IPS-11a (cell line): ENCODE measurements around the gene PPP1R36.
A peak's percentile ranks its signal among the peaks of the same experiment; 100 is the strongest.

Source experiments
- H3K4me3 ChIP-seq: one replicate; pipeline ENCODE4 v1.5.1; 2013; ENCODE audit warnings: low read depth, low read length, control low read depth

The PPP1R36 gene, protein sequence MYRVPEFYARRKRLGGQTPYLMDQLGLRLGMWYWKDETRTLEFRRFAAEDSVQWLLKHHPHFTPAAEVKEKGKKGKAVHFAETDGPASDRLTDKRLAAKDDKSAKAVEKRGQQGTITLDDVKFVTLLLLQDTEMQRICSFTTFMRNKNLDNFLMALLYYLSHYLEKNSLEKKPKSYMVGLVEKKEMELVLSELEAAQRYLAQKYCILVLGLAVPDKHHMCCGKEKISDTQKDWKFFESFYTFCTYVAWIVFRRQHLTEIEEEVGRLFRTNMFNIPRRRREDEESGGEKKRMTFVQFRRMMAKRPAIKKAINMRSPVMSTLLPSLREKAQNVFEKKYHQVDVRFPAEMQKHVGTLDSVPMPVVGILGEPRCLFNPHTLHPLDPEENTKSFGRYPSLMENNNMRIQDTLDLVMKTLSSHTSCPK

DNA sequence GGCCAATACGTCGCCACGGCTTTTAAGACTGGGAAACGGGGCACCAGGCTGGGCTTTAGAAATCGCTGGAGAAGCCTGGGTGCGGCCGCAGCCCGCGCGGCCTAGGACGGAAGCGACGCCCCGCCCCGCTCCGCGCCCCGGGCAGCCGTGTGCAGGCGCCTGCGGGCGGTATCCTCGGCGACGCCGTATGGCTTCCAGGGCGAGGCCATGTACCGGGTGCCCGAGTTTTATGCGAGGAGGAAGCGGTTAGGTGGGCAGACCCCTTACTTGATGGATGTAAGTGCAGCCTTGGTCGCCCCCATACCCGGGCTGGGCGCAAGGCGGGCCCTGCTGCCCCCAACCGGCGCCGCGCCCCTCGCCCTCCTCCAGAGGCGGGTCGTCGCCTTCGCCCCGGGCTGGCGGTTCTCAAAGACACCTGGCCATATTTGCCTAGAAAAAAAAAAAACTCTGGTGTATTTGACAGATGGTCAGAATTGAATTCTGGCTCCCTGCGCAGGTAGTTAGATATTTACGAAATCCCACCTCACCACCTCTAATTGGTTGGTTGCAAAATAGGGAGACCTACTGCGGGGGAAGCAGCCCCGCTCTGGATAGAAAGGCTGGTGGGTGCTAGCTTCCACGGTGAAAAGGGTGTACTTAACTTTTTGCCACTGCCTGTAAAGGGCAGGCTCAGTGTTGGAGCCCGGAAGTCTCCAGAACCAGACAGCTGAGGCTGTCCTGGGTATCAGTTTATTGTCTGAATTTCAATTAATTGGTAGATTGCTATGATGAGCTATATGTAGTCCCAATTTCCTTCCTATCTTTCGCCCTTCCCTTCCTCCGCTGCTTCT is at the start of gene PPP1R36:
PPP1R36 (plus strand) TSS at position 171 of the 830 bp plus-strand sequence; CDS start at position 208, 37 bp downstream.
- H3K4me3 ChIP-seq = peak within 1 kb of the TSS; percentile 28

DNA sequence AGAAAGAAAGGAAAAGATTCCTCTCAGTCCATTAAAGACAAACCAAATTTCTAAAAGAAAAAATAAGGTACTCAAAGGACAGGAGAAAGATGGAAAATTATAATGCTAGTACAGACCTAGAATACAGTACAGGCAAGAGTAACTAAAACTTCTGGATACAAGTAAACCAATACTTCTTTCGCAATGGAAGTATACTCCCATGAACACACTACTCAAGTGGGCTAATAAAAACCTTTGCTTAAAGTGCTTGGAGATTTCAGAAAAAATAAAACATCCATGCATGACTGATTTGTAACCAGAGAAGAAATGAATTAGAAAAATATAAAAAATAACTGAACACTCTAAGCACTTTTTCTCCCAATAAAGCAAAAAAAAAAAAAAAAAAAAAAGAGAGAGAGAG is 49.7 kb upstream of the PPP1R36 start:
- no peak overlapping the region for H3K4me3 ChIP-seq

DNA sequence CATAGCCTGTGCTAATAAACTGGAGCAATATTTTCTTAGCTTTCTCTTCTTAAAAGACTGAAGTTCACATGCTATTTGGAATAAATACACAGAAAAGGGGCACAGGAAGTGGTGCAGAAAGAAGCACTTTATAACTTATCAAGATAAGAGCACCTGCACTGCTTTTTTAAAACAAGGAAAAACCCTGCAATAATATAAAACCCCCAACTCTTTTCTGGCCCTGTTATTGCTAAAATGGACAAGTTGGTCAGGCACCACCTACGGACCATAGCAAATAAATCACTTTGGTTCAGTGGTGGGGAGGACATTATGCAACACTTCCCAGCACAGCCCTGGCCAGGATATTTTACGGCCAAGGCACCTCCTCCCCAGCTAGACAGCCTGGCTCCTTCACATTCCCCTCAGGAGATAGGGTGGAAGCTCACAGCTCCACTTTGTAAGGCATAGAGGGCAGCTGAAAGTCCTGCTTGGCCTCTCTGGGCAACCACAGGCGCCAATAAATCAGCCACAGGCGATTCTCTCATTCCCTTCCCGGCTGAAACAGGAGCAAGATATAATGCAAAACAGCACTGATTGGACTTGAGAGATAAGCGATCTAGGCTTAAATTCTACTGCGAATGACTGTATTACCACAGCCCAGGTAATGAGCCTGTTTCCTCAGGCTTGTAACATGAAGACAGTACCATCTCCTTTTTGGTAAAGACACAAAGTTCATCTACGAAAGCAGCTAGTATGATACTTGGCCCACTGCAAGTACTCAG is 48.2 kb upstream of the PPP1R36 start:
- no peak overlapping the region for H3K4me3 ChIP-seq

DNA sequence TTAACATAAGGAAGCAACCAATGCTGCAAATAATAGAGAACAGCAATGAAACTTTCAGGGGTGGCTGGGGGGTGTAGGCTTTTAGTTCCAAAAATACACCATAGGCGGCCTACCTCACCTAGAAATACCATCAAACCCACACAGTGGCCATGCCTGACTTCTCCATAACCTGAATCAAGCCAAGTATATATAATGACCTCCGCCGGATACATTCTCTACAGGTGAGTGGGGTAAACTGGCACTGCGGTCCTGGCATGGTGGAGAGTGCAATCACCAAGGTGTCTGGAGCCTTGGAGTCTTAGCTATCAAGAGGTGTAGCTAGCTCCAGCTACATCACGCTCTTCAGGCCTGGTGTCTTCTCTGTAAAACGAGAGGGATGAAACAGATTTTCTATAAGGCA is 47.3 kb upstream of the PPP1R36 start:
- H3K4me3 ChIP-seq = peak overlapping the region; percentile 86

DNA sequence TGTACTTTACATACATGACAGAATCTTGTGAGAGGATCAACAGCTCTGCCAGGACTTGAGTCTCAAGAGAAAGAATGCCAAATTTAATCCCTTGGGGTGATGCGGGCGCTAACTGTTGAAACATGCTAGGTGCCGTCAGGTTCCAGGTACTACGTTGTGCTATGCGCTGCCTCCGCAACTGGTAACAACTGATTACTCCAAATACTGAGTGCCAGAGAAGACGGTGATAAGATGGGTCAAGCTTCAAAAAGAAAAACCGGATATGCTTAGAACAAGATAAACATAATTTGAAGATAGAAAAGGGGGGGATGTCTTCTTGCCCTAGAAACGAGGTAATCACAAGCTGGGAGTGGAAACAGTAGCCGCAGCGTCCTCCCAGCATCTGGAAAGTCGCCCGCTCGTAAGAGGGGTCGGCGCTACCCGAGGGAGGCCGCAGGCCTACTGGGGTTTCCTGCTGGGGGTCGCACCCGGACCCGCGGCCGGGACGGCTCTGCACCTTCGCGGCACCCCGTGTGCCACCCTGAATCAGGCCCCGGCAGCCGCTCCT is 46.8 kb upstream of the PPP1R36 start:
- peak overlapping the region; percentile 86 for H3K4me3 ChIP-seq

DNA sequence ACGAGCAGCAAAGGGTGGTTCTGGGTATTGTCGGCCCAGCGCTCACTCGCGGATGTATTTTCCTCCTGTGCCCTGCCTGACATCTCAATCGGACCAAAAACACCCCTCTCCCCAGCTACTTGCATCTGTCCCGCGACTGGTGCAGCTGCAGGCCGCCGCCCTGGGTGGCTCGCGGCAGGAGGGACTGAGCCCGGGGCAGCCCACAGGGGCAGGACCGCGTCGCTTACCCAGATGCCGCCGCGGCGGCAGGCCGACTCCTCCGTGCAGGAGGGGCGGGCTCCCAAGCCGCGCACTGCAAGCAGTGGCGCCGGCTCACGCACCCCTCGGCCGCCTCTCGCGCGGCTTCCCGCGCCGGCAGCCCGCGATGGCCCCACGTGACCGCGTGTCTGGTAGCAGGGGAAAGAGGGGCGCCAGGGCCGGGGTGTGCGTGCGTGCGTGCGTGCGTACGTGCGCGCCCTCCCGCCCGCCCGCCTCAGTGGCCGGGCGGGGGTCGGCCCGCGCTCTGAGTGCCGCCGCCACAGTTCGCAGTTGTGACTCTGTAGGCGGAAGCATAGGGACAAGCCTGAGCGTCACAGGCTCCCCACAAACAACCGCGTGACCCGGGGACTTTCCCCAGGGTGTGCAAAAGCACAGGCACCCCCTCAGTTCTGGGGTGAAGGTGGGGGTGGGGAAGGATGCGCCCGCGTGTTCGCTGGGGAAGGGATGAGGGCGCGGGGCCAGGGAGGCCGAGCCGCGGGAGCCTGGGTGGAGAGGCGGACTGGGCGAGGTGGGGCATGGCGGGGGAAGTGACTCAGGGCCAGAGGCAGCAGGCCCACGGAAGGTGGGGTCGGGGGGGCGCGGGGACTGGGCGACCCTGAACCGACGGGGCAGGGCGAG is 46.1 kb upstream of the PPP1R36 start, which contains the start of gene ZBTB25:
ZBTB25 (minus strand) TSS at position 405 of the 876 bp plus-strand sequence. CDS start 13,305 bp downstream, outside the sequence.
- H3K4me3 ChIP-seq = peak within 1 kb of the TSS; percentile 86

DNA sequence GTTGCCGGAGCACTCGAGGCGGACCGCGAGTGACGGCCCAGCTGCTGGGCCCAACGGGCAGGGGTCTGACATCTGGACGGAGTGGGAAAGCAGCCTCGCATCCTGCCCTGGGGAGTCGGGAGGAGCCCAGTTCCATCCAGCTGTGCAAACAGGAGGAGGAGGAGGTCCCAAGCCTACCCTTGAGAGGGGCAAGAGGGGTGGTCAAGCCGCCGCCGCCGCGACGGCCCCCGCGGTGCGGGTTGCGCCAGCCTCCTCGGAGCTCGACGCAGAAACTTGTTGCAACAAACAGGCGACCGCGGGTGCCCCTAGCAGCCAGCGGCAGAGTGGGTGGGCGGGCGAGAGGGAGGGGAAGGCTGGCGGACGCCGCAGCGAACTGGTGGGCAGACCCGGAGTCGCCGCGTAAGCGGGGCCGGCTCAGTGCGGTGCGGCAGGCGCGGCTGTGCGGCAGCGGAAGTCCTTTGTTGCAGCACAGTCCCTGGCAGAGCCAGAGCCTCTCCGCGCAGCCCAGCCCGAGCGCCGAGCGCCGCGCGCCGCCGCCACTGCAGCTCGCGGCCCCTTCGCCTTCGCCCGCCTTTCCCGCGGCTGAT is 45.4 kb upstream of the PPP1R36 start, which contains the start of gene ZBTB1:
ZBTB1 (plus strand) TSS at position 461 of the 587 bp plus-strand sequence. CDS start 16,735 bp downstream, outside the sequence.
- peak within 1 kb of the TSS; percentile 86 for H3K4me3 ChIP-seq

DNA sequence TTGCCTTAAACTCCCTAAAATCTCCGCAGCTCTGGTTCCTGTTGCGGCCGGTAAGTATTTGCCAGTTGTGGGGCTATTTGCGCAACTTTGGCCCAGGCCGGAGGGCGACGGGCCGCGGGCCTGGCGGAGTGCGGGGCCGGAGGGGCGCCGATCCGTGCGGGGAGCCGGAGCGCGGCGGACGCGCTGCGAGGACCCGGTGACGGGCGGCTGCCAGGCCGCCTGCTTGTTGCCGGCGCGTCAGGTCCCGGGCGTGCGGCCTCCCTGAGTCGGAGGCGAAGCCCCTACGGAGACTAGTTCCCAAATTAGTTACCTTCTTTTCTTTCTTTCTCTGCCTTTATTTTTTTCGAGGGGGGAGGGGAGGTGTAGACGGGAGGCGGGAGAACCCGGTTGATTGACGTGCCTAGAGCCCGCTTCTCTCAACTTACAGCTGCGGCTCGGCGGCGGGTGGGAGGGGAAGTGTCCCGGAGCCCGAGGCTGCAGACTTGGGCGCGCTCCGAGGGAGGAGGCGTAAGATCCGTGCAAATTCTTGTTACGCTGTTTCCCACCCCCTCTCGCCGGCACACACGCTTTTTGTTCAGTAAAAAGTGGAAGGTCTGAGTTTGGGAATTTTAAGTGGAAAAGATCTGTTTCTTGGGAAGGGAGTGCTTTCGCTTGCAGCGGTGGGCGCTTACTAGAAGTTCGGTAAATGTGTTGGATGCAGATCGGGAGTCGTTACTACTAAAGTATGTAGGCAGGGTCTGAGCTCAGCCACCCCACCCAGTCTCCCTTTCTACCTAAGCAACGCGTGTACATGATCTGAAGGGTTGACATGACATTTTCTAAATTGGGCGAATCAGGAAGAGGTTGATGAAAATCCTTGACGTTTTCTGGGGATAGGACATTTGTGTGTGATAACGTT is 44.6 kb upstream of the PPP1R36 start:
- peak overlapping the region; percentile 86 for H3K4me3 ChIP-seq

DNA sequence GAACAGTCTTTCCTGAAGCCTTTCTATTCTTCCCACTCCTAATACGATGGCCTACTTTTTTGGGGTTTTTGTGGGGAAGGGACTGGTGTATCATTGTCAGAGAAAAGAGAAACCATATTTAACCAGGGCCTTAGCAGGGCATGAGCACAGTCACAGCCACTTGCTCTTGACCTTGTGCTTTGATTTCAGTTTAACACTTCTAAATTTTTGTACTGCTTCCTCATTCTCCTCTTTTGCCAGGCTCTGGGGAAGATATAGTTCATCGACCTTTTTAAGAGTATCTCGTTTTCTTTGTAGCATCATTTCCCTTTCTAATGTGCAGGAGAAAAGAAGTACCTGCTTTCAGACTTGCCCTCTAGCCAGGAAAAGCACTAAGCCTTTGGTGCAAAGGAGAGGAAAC is 43.0 kb upstream of the PPP1R36 start:
- H3K4me3 ChIP-seq = no peak overlapping the region

DNA sequence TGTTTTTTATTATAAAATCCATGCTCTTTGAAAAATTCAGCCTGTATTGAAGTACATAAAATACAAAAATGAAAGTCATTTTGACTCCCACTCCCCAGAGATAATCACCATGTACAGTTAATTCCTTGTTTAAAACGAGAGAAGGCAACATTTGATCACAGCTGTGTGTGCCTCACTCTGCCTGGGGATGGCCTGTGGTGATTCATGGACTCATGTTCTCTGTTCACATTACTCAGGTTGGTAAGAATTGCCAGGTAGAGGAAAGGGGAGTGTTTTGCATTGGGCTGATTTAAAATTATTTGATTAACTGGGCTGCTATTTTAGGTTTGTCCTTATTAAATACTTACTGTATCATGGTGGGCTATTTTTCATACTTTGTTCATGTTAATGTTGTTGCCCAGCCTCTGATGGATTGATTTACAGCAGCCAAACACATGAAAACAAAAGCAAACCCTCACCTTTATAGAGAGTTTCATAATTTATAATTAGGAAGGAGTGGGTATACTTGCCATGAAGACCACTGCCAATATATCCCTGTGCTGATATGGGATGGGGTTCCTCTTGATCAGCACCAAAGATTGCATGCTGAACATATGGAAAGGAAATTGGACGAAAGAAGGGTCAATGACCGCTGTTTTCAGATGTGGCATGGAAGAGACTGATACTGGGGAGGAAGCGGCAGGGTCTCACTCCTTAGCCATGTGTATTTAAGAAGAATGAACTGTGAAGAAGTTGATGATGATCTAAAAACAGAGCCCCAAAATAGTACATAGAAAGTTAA is 42.2 kb upstream of the PPP1R36 start:
- H3K4me3 ChIP-seq = no peak overlapping the region

DNA sequence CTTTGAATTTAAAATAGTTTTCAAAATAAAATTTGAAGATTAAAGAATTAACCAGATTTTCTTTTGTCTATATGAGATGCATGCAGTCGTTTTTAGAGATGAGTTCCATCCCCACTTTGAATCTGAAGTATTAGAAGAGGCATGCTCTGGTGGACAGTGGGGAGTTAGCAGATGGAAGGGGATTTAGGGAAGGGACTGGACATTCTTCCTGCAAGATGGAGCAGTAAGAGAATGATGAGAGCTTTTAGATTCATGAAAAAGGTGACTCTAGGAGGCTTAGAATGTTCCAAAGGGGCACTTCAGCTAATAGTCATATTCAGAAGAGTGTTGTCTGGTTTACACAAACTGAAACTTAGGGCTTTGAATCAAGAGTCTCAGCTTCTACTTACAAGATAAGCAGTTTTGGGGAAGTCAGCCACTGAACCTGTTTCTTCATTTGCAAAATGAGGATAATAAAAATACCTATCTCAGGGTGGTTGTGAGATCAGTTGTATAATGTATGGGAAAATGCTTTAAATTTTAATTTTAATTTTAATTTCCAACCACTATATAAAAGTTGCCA is 41.5 kb upstream of the PPP1R36 start:
- no peak overlapping the region for H3K4me3 ChIP-seq

DNA sequence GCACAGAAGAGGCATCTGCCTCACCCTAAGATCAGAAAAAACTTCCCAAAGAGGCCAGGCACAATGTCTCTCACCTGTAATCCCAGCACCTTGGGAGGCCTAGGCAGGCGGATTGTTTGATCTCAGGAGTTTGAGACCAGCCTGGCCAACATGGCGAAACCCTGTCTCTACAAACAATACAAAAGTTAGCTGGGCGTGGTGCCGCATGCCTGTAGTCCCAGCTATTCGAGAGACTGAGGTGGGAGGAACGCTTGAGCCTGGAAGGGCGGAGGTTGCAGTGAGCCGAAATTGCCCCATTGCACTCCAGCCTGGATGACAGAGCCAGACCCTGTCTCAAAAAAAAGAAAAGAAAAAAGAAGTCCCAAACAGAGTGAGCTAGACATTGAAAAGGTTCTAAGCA is 40.7 kb upstream of the PPP1R36 start:
- no peak overlapping the region for H3K4me3 ChIP-seq

DNA sequence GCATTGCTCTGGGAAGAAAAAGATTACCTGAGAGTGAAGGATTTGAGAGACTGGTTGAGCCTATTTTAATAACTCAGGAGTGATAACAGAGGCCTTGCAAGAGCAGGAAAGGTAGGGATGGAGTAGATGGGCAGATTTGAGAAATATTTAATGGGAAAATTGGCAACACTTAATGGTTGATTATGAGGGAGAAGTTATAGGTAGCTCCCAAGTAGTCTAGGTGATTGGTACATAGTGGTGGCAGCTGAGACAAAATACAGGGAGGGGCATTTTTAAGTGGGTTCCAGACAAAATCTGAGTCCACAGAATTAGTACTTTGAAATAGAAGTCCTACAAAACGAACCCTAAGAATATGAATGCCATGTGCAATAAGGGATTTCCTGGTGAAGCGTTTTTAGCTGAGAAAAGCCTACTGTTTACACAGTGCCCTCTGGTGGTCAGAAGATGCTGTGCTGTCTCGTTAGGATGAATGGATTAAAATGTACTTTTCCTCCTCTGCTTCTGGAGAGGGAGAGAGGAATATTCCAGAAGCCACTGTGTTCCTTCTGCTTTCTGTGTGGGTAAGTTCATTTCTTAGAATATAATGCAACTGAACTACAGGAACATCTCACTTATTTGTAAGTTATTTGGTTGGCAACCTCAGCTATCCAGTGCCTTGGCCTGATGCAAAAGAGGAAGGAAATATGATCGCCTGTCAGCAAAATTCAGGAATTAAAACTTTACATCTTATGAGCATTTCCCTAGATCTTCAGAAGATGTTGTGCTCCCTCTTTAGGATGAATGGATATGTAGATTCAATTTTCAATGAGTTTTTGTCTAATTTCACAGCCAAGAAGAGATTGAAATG is 38.7 kb upstream of the PPP1R36 start:
- no peak overlapping the region for H3K4me3 ChIP-seq

DNA sequence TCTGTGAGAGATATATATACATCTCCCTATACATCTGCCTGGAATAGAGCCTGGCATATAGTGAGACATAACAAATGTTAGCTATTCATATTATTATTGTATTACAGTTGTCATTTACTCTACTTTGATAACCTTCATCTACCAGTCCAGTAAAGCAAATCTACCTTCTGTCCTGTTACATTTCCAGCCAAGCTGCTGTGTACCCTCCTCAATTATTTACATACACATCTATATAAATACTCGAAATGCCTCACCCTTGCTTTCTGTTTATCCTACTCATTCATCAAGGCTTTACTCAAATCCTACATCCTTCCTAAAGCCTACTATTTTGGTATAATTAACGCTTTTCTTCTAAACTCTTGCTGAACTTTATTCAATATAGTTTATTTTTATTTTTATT is 36.5 kb upstream of the PPP1R36 start:
- H3K4me3 ChIP-seq = no peak overlapping the region

DNA sequence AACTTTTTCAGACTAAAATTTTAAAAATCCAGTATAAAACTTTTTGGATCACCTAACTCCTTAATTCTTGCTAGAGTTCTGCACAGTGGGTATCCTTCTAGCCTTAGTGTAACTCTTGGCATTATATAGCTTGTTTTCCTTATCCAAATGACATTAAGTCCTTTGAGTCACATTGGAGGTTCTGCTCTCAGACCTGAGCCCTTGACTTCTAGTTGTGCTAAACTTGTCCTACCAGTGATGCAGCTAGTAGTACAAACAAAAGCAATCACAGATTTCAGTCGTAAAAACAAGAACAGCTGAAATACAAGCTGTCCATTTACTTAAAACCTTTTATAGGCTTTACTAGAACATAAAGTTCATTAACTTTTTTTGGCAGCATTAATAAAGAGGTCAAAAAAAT is 34.7 kb upstream of the PPP1R36 start:
- no peak overlapping the region for H3K4me3 ChIP-seq

DNA sequence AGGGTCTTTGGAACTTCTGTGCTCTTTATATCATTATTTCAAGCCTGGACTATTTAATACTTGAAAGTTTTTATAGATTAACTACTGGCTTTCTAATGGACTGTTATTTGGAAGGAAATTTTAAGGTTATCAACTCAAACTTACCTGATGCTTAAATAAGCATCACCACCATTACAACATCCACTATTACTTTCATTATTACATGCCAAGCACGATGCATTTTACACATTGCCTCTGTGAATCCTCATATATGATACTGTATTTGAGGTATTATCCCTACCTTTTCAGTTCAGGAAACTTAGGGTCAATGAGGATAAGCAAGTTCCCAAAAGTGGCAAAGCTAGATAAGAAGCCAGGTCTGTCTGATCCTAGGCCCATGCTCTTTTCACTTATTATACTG is 32.8 kb upstream of the PPP1R36 start:
- H3K4me3 ChIP-seq = no peak overlapping the region
